Right hindlimb (tissue), 1 donor: ENCODE results near the gene NCBP1.
A peak's percentile ranks its signal among the peaks of the same experiment; 100 is the strongest.
"Not testable (repeated sequence)": the region's sequence is repeated elsewhere in the genome, so short reads cannot be mapped to it uniquely, and the experiment has no call there.

Experiments
- DNase-seq: peaks from one replicate; pipeline ENCODE4 v3.0.0-alpha.2; 2018

The NCBP1 gene

GRCh38 chr9:97632985-97633858 is at the start of gene NCBP1, which contains the start of gene TSTD2:
Gene NCBP1 (plus strand): TSS chr9:97633821. CDS start chr9:97633882, 61 bp downstream.
Gene TSTD2 (minus strand): TSS chr9:97633368. CDS start chr9:97627562, 5,806 bp downstream.
- DNase-seq: peak; percentile 98

- not testable (repeated sequence) for DNase-seq
Observed at GRCh38 chr9:97584778-97585177, 48.8 kb upstream of the NCBP1 start.

GRCh38 chr9:97586909-97587308 is 46.7 kb upstream of the NCBP1 start:
- DNase-seq: not testable (repeated sequence)

- no peak for DNase-seq
Observed at GRCh38 chr9:97591535-97591934, 42.1 kb upstream of the NCBP1 start.

- DNase-seq: no peak
Observed at GRCh38 chr9:97592126-97592525, 41.5 kb upstream of the NCBP1 start.

GRCh38 chr9:97593960-97594359 is 39.7 kb upstream of the NCBP1 start:
- no peak for DNase-seq

GRCh38 chr9:97594381-97594921 is 39.2 kb upstream of the NCBP1 start:
- no peak for DNase-seq

- no peak for DNase-seq
Observed at GRCh38 chr9:97596906-97597305, 36.7 kb upstream of the NCBP1 start.

GRCh38 chr9:97598461-97599288 is 34.9 kb upstream of the NCBP1 start:
- DNase-seq: peak; percentile 71

GRCh38 chr9:97599314-97599846 is 34.2 kb upstream of the NCBP1 start:
- no peak for DNase-seq

GRCh38 chr9:97600531-97601227 is 32.9 kb upstream of the NCBP1 start:
- DNase-seq: no peak

GRCh38 chr9:97601228-97601898 is 32.3 kb upstream of the NCBP1 start:
- no peak for DNase-seq

- no peak for DNase-seq
Observed at GRCh38 chr9:97602430-97602829, 31.2 kb upstream of the NCBP1 start.

GRCh38 chr9:97604901-97605645 is 28.5 kb upstream of the NCBP1 start:
- DNase-seq: no peak

- peak; percentile 43 for DNase-seq
Observed at GRCh38 chr9:97615439-97616072, 18.1 kb upstream of the NCBP1 start.

GRCh38 chr9:97617939-97618416 is 15.6 kb upstream of the NCBP1 start:
- DNase-seq: no peak

- DNase-seq: not testable (repeated sequence)
Observed at GRCh38 chr9:97620063-97620462, 13.6 kb upstream of the NCBP1 start.

GRCh38 chr9:97622483-97622882 is 11.1 kb upstream of the NCBP1 start:
- DNase-seq: not testable (repeated sequence)

- no peak for DNase-seq
Observed at GRCh38 chr9:97623946-97624345, 9.7 kb upstream of the NCBP1 start.

- no peak for DNase-seq
Observed at GRCh38 chr9:97625620-97626019, 8.0 kb upstream of the NCBP1 start.
